ENCODE measurements around the gene BCL2L2.
A peak's percentile ranks its signal among the peaks of the same experiment; 100 is the strongest.
"Not testable (repeated sequence)": the region's sequence is repeated elsewhere in the genome, so short reads cannot be mapped to it uniquely, and the experiment has no call there.

The BCL2L2 gene

GRCh38 chr14:23324455-23324846 is 17.8 kb downstream of the BCL2L2 start:
- no peak for DNase-seq (ENCODE audit: low read depth in 2 of 2)

- DNase-seq (ENCODE audit: low read depth in 2 of 2): no peak
Observed at GRCh38 chr14:23324993-23325392, 18.4 kb downstream of the BCL2L2 start.

GRCh38 chr14:23325746-23326145 is 19.1 kb downstream of the BCL2L2 start:
- DNase-seq (ENCODE audit: low read depth in 2 of 2): not testable (repeated sequence)

GRCh38 chr14:23326491-23327332 is 20.1 kb downstream of the BCL2L2 start:
- no peak for DNase-seq (ENCODE audit: low read depth in 2 of 2)

GRCh38 chr14:23327947-23328744 is 21.5 kb downstream of the BCL2L2 start:
- peak; percentile 34 to 57 for DNase-seq (ENCODE audit: low read depth in 2 of 2)

- DNase-seq (ENCODE audit: low read depth in 2 of 2): no peak
Observed at GRCh38 chr14:23335623-23336022, 29.0 kb downstream of the BCL2L2 start.

GRCh38 chr14:23339506-23340268 is 33.1 kb downstream of the BCL2L2 start:
- no peak for DNase-seq (ENCODE audit: low read depth in 2 of 2)

- no peak for DNase-seq (ENCODE audit: low read depth in 2 of 2)
Observed at GRCh38 chr14:23344481-23344880, 37.8 kb downstream of the BCL2L2 start.

GRCh38 chr14:23345987-23346692 is 39.5 kb downstream of the BCL2L2 start:
- DNase-seq (ENCODE audit: low read depth in 2 of 2): no peak

- no peak for DNase-seq (ENCODE audit: low read depth in 2 of 2)
Observed at GRCh38 chr14:23346693-23347405, 40.2 kb downstream of the BCL2L2 start.

GRCh38 chr14:23347406-23348296 is 41.0 kb downstream of the BCL2L2 start:
- DNase-seq (ENCODE audit: low read depth in 2 of 2): no peak

GRCh38 chr14:23348297-23348655 is 41.6 kb downstream of the BCL2L2 start:
- no peak for DNase-seq (ENCODE audit: low read depth in 2 of 2)

- DNase-seq (ENCODE audit: low read depth in 2 of 2): no peak
Observed at GRCh38 chr14:23349156-23349845, 42.7 kb downstream of the BCL2L2 start.

- no peak for DNase-seq (ENCODE audit: low read depth in 2 of 2)
Observed at GRCh38 chr14:23351681-23352505, 45.3 kb downstream of the BCL2L2 start.

GRCh38 chr14:23352506-23353432 is 46.1 kb downstream of the BCL2L2 start, which contains the start of gene SLC22A17:
Gene SLC22A17 (minus strand): TSS chr14:23352887.
- DNase-seq (ENCODE audit: low read depth in 2 of 2): peak; percentile 39 to 46

- DNase-seq (ENCODE audit: low read depth in 2 of 2): no peak
Observed at GRCh38 chr14:23353433-23353780, 46.8 kb downstream of the BCL2L2 start.

GRCh38 chr14:23354990-23355389 is 48.4 kb downstream of the BCL2L2 start:
- no peak for DNase-seq (ENCODE audit: low read depth in 2 of 2)
